GM19240 (cell line): ENCODE data around the gene NFE2.
"Not testable (repeated sequence)": the region's sequence is repeated elsewhere in the genome, so short reads cannot be mapped to it uniquely, and the experiment has no call there.

Experiments
- DNase-seq: peaks from one replicate; pipeline ENCODE4 v3.0.0; 2011; ENCODE audit warnings: low spot score; ENCODE audit not compliant: insufficient read length

NFE2 gene

GRCh38 chr12:54300732-54301427 is at the start of gene NFE2:
TSS of gene NFE2 (minus strand) at chr12:54301015. CDS start at chr12:54295248, 5,767 bp downstream.
- DNase-seq: no peak

GRCh38 chr12:54349679-54350078 is 48.9 kb upstream of the NFE2 start:
- DNase-seq: no peak

- DNase-seq: no peak
Measured at GRCh38 chr12:54349036-54349435, 48.2 kb upstream of the NFE2 start.

- no peak for DNase-seq
Measured at GRCh38 chr12:54341378-54342300, 40.8 kb upstream of the NFE2 start.

GRCh38 chr12:54340846-54341245 is 40.0 kb upstream of the NFE2 start:
- DNase-seq: no peak

GRCh38 chr12:54338698-54339296 is 38.0 kb upstream of the NFE2 start:
- no peak for DNase-seq

GRCh38 chr12:54337854-54338650 is 37.2 kb upstream of the NFE2 start:
- no peak for DNase-seq

GRCh38 chr12:54337280-54337842 is 36.5 kb upstream of the NFE2 start:
- DNase-seq: no peak

GRCh38 chr12:54333420-54334034 is 32.7 kb upstream of the NFE2 start:
- no peak for DNase-seq

- DNase-seq: no peak
Measured at GRCh38 chr12:54331461-54331860, 30.6 kb upstream of the NFE2 start.

GRCh38 chr12:54330442-54330841 is 29.6 kb upstream of the NFE2 start:
- no peak for DNase-seq

- DNase-seq: no peak
Measured at GRCh38 chr12:54329759-54330158, 28.9 kb upstream of the NFE2 start.

GRCh38 chr12:54328595-54329337 is 28.0 kb upstream of the NFE2 start:
- no peak for DNase-seq

GRCh38 chr12:54325442-54326109 is 24.8 kb upstream of the NFE2 start:
- DNase-seq: not testable (repeated sequence)

GRCh38 chr12:54324617-54325441 is 24.0 kb upstream of the NFE2 start, which contains the start of gene COPZ1:
TSS of gene COPZ1 (plus strand) at chr12:54325131. CDS start at chr12:54325164, 33 bp downstream.
- DNase-seq: peak; percentile 88

- no peak for DNase-seq
Measured at GRCh38 chr12:54321363-54321762, 20.5 kb upstream of the NFE2 start.

GRCh38 chr12:54312309-54312708 is 11.5 kb upstream of the NFE2 start:
- DNase-seq: not testable (repeated sequence)

GRCh38 chr12:54311051-54311450 is 10.2 kb upstream of the NFE2 start:
- DNase-seq: no peak
